Endothelial cell of umbilical vein (primary cell): ENCODE measurements around the gene EFTUD2. TPM values are rescaled to one million over a fixed set of nuclear protein-coding genes. Genes with fewer than 3 reads are reported as not detected.
"Not testable (repeated sequence)": the region's sequence is repeated elsewhere in the genome, so short reads cannot be mapped to it uniquely, and the experiment has no call there.

Experiments used
- BruUV-seq: library from RNA; stranded (reverse); fragments of 400-500 nt; replicated peaks from 2 replicates; lab custom pipeline; 2021; lab: Mats Ljungman, UMichigan
- CTCF ChIA-PET: fragments of 300-600, 350-600 bp; sonication (Branson Sonifier 250); formaldehyde crosslinking; loops from one replicate; lab custom pipeline; 2021; ENCODE audit warnings: antibody characterized with exemption, inconsistent platforms; lab: Charles Lee
- POLR2A ChIA-PET: fragments of 300-600, 350-600 bp; sonication (Branson Sonifier 250); formaldehyde crosslinking; loops from one replicate; lab custom pipeline; 2021; ENCODE audit warnings: antibody characterized with exemption, inconsistent platforms; lab: Charles Lee
- DNase-seq: peaks from one replicate; pipeline ENCODE4 v3.0.0-alpha.2; 2011; ENCODE audit warnings: low read depth, low spot score
- FAIRE-seq: peaks from 2 replicates; lab custom pipeline; 2011; peaks lifted over from hg19 to GRCh38; lab: Jason Lieb, UNC
- H2AFZ ChIP-seq: 2 replicates; pipeline ENCODE4 v1.6.0; 2012; ENCODE audit warnings: low read depth, low read length, control low read depth, inconsistent platforms
- H3K27ac ChIP-seq: 2 replicates; pipeline ENCODE4 v1.5.1; 2011; ENCODE audit warnings: low read depth, mild to moderate bottlenecking, control low read depth, low read length, moderate library complexity; ENCODE audit not compliant: insufficient read depth
- H3K27me3 ChIP-seq, 2 experiments: 2 replicates each; pipeline versions ENCODE4 v1.6.0 to v1.6.1; 2011; ENCODE audit warnings: low read length in 2 of 2, mixed read lengths in 1 of 2; ENCODE audit not compliant: control insufficient read depth in 2 of 2, insufficient read depth in 2 of 2
- H3K36me3 ChIP-seq, 2 experiments: 2 replicates in 1 of 2; 3 replicates in 1 of 2; pipeline ENCODE4 v1.5.1; 2011; ENCODE audit warnings: low read length in 2 of 2, mild to moderate bottlenecking in 1 of 2, moderate library complexity in 1 of 2; ENCODE audit not compliant: control insufficient read depth in 2 of 2, insufficient read depth in 2 of 2; ENCODE audit errors: extremely low read depth in 1 of 2
- H3K4me1 ChIP-seq: 3 replicates; pipeline ENCODE4 v1.5.1; 2011; ENCODE audit warnings: mild to moderate bottlenecking, low read length; ENCODE audit not compliant: control insufficient read depth, insufficient read depth; ENCODE audit errors: extremely low read depth
- H3K4me2 ChIP-seq: 2 replicates; pipeline ENCODE4 v1.6.1; 2011; ENCODE audit warnings: low read length, control low read depth, mixed read lengths; ENCODE audit not compliant: insufficient read depth
- H3K4me3 ChIP-seq, 3 experiments: fragments of 200-600 bp in 1 of 3; sonication (generic), shearing (Covaris generic) in 1 of 3; replicated peaks in 1 of 3; 2 replicates each; pipeline ENCODE4 v1.5.1; 2011 to 2016; ENCODE audit warnings: control low read depth in 3 of 3, low read length in 3 of 3, mild to moderate bottlenecking in 2 of 3, inconsistent platforms in 1 of 3, low read depth in 1 of 3, moderate library complexity in 1 of 3; ENCODE audit not compliant: insufficient read depth in 1 of 3
- H3K79me2 ChIP-seq: 2 replicates; pipeline ENCODE4 v1.6.0; 2012; ENCODE audit warnings: low read length, inconsistent platforms; ENCODE audit not compliant: control insufficient read depth, insufficient read depth
- H3K9ac ChIP-seq: replicated peaks from 2 replicates; pipeline ENCODE3; 2011; ENCODE audit warnings: low read length, control low read depth; ENCODE audit not compliant: insufficient read depth; ENCODE audit errors: extremely low read depth
- H3K9me1 ChIP-seq: replicated peaks from 3 replicates; pipeline ENCODE4 v1.6.0; 2011; ENCODE audit warnings: mild to moderate bottlenecking, low read length; ENCODE audit not compliant: control insufficient read depth, insufficient read depth; ENCODE audit errors: extremely low read depth
- H3K9me3 ChIP-seq: replicated peaks from 2 replicates; pipeline ENCODE4 v1.5.1; 2012; ENCODE audit warnings: low read length, inconsistent platforms; ENCODE audit not compliant: control insufficient read depth, insufficient read depth
- H4K20me1 ChIP-seq: replicated peaks from 2 replicates; pipeline ENCODE3; 2011; ENCODE audit warnings: mild to moderate bottlenecking, low read length; ENCODE audit not compliant: control insufficient read depth, insufficient read depth; ENCODE audit errors: extremely low read depth
- CTCF ChIP-seq, 2 donors: IDR thresholded peaks; 1 replicate in 1 of 2; 2 replicates in 1 of 2; pipeline ENCODE4 v1.5.1; 2011; ENCODE audit warnings: low read length in 2 of 2, mild to moderate bottlenecking in 2 of 2, moderate library complexity in 2 of 2, control low read depth in 1 of 2, inconsistent platforms in 1 of 2, low read depth in 1 of 2; ENCODE audit not compliant: insufficient read depth in 1 of 2; ENCODE audit errors: extremely low read depth in 1 of 2
- FOS ChIP-seq: IDR thresholded peaks from 2 replicates; pipeline ENCODE4 v1.6.1; 2011; ENCODE audit warnings: mild to moderate bottlenecking, low read length, moderate library complexity, borderline replicate concordance; ENCODE audit not compliant: insufficient read depth
- JUN ChIP-seq: IDR thresholded peaks from 2 replicates; pipeline ENCODE4 v1.6.1; 2011; ENCODE audit warnings: borderline replicate concordance, low read depth; ENCODE audit not compliant: insufficient read length, insufficient read depth
- dilution Hi-C: fragments of 300-500 bp; cut with MboI; formaldehyde crosslinking; loops from one replicate; pipeline ENCODE4 v1.15.0; 2019; ENCODE audit warnings: low sequenced_read_pairs; ENCODE audit not compliant: extremely low pct_ligation_motif_present
- intact Hi-C: fragments of 100-400 bp; cut with micrococcal nuclease; formaldehyde crosslinking; loops from one replicate; pipeline ENCODE4 v1.10.0; 2022
- polyA plus RNA-seq, 4 experiments: library from polyadenylated mRNA; depleted of rRNA in 3 of 4; stranded (reverse) in 3 of 4; unstranded in 1 of 4; fragments of >200 nt; gene quantifications; 2 replicates each; pipeline versions ENCODE4 v1.2.1 to v1.2.3, GENCODE V29; 2011 to 2012; ENCODE audit warnings: missing spikeins in 1 of 4
- total RNA-seq: library from RNA; stranded (reverse); gene quantifications from 2 replicates; pipeline ENCODE4 v1.2.3, GENCODE V29; 2021

Gene EFTUD2
- total and polyA plus RNA-seq, 2 donors (not counting 3 experiments of a cell fraction or from before 2014, with no cell fraction given) = 125 to 170 TPM

DNA sequence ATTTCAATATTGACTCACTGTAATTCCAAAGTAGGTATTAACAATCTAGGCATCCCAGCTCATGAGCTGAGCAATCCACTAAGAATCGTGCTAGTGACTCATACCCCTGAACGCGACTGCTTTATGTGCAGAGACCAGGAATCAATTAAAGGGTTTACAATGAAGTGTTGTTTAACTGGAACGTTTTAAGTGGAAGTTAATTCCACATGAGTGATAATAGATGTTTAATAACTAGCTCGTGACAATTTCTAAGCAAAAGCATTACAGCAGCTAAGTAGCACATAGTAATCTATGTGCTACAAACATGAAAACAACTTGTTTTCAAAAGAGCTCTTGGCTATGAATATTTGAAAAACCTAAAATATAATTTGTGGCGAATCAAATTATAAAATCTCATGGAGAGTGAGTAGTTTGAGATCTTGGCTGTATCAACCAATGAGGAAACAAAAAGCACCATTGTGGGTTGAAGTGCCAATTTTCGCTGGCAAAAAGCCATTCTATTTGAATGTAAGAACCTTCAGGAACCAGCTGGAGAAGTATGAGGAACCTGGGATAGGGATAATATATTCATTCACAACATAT lies 78.5 kb downstream of the EFTUD2 start:
- intact Hi-C loops = loop anchor here (1.0 kb wide), 1 partner anchor 9 kb away; no protein-coding TSS in a partner anchor
- FAIRE-seq (peak; percentile 49), DNase-seq (peak; percentile 80)
- Histone ChIP-seq H3K36me3 (no peaks in the 10 kb centered on the region), H3K4me2 (peak overlapping the region; percentile 75), H3K79me2 (peaks cover 63% of the 10 kb centered on the region), H3K4me1 (peaks cover 17% of the 10 kb centered on the region), H3K4me3 (peak overlapping the region in 1 of 3 experiments; percentile 21), H3K27ac (peak overlapping the region; percentile 57), H3K27me3 (no peaks in the 10 kb centered on the region), H3K9ac (no peak overlapping the region), H2AFZ (no peak overlapping the region), H3K9me3 (no peaks in the 10 kb centered on the region), H3K9me1 (no peaks in the 10 kb centered on the region), H4K20me1 (no peaks in the 10 kb centered on the region)
- dilution Hi-C loops = no loop called here
- ChIA-PET CTCF (interaction anchor here (0.9 to 4.7 kb wide), 9 partner anchors 8 to 72 kb away, joined by 3 to 36 read pairs (median 3); no protein-coding TSS in a partner anchor), POLR2A (interaction anchor here (0.6 kb wide), 3 partner anchors 16 to 26 kb away, joined by 3 to 5 read pairs (median 4); no protein-coding TSS in a partner anchor)
- TF ChIP-seq FOS (peak; percentile 86), JUN (peak; percentile 75), CTCF (IDR thresholded peaks at IDR 0.05; ENCODE audit: extremely low read depth in 1 of 2, insufficient read depth in 1 of 2, low read depth in 1 of 2, low read length in 2 of 2) (no peak)
- no TSS peak for BruUV-seq

- H3K9me1 ChIP-seq, intact Hi-C loops, H4K20me1 ChIP-seq, H3K27ac ChIP-seq, dilution Hi-C loops, H3K36me3 ChIP-seq, H3K4me2 ChIP-seq, H3K4me3 ChIP-seq, H3K27me3 ChIP-seq, H2AFZ ChIP-seq, DNase-seq, FAIRE-seq, BruUV-seq, H3K9ac ChIP-seq, H3K9me3 ChIP-seq, POLR2A ChIA-PET: not testable (repeated sequence)
- CTCF ChIA-PET = interaction anchor here (1.1 kb wide), 1 partner anchor 39 kb away, joined by 5 read pairs; no protein-coding TSS in a partner anchor
- H3K79me2 ChIP-seq = peaks cover 56% of the 10 kb centered on the region
- peaks cover 17% of the 10 kb centered on the region for H3K4me1 ChIP-seq
Observed at GRCh38 chr17:44818508-44818907, 80.7 kb downstream of the EFTUD2 start.
